ENCODE data around the gene DMRTB1.

DMRTB1 gene

GRCh38 chr1:53435151-53435550, 24.0 kb upstream of the DMRTB1 start:
- DNase-seq (ENCODE audit: low read depth in 2 of 2): no peak

GRCh38 chr1:53438427-53439336, 20.5 kb upstream of the DMRTB1 start:
- no peak for DNase-seq (ENCODE audit: low read depth in 2 of 2)

- DNase-seq (ENCODE audit: low read depth in 2 of 2): no peak
Observed at GRCh38 chr1:53439337-53440207, 19.6 kb upstream of the DMRTB1 start.

- DNase-seq (ENCODE audit: low read depth in 2 of 2): no peak
Observed at GRCh38 chr1:53440633-53441032, 18.6 kb upstream of the DMRTB1 start.

GRCh38 chr1:53442299-53442698, 16.9 kb upstream of the DMRTB1 start:
- peak; percentile 27 for DNase-seq (ENCODE audit: low read depth in 2 of 2)

- no peak for DNase-seq (ENCODE audit: low read depth in 2 of 2)
Observed at GRCh38 chr1:53446051-53446450, 13.1 kb upstream of the DMRTB1 start.

- no peak for DNase-seq (ENCODE audit: low read depth in 2 of 2)
Observed at GRCh38 chr1:53447413-53447812, 11.8 kb upstream of the DMRTB1 start.

- DNase-seq (ENCODE audit: low read depth in 2 of 2): no peak
Observed at GRCh38 chr1:53448241-53448841, 10.9 kb upstream of the DMRTB1 start.

GRCh38 chr1:53449021-53449420, 10.2 kb upstream of the DMRTB1 start:
- peak; percentile 75 for DNase-seq (ENCODE audit: low read depth in 2 of 2)

- no peak for DNase-seq (ENCODE audit: low read depth in 2 of 2)
Observed at GRCh38 chr1:53449693-53450092, 9.5 kb upstream of the DMRTB1 start.

- no peak for DNase-seq (ENCODE audit: low read depth in 2 of 2)
Observed at GRCh38 chr1:53450225-53450624, 9.0 kb upstream of the DMRTB1 start.

GRCh38 chr1:53454019-53454418, 5.2 kb upstream of the DMRTB1 start:
- no peak for DNase-seq (ENCODE audit: low read depth in 2 of 2)

GRCh38 chr1:53455364-53455991, 3.7 kb upstream of the DMRTB1 start:
- no peak for DNase-seq (ENCODE audit: low read depth in 2 of 2)

- DNase-seq (ENCODE audit: low read depth in 2 of 2): no peak
Observed at GRCh38 chr1:53458634-53459033, 565 bp upstream of the DMRTB1 start.

- DNase-seq (ENCODE audit: low read depth in 2 of 2): no peak
Observed at GRCh38 chr1:53460211-53460634, 1.0 kb downstream of the DMRTB1 start.

- no peak for DNase-seq (ENCODE audit: low read depth in 2 of 2)
Observed at GRCh38 chr1:53460666-53461322, 1.6 kb downstream of the DMRTB1 start.

- no peak for DNase-seq (ENCODE audit: low read depth in 2 of 2)
Observed at GRCh38 chr1:53461323-53462044, 2.3 kb downstream of the DMRTB1 start.

GRCh38 chr1:53462193-53462592, 3.0 kb downstream of the DMRTB1 start:
- no peak for DNase-seq (ENCODE audit: low read depth in 2 of 2)

- DNase-seq (ENCODE audit: low read depth in 2 of 2): no peak
Observed at GRCh38 chr1:53462769-53463501, 3.7 kb downstream of the DMRTB1 start.
